ENCODE measurements around the gene SSBP3.

Gene SSBP3

GRCh38 chr1:54392401-54392800 is 13.8 kb downstream of the SSBP3 start:
- TF ChIP-seq FOXP2 (optimal IDR thresholded peaks at IDR 0.05; ENCODE audit: borderline replicate concordance, extremely low read depth, extremely low read length, insufficient read depth) (no peak), TAF1 (IDR thresholded peaks at IDR 0.05; ENCODE audit: borderline replicate concordance, insufficient read depth, low read length) (no peak), REST (IDR thresholded peaks at IDR 0.05; ENCODE audit: insufficient read depth in 1 of 2, low read depth in 2 of 2, low read length in 2 of 2) (no peak), SIN3A (IDR thresholded peaks at IDR 0.05; ENCODE audit: borderline replicate concordance, insufficient read depth, low read length) (no peak), POLR2AphosphoS5 (IDR thresholded peaks at IDR 0.05; ENCODE audit: low read depth, low read length) (no peak)

GRCh38 chr1:54391450-54392209 is 14.6 kb downstream of the SSBP3 start:
- TF ChIP-seq SIN3A (IDR thresholded peaks at IDR 0.05; ENCODE audit: borderline replicate concordance, insufficient read depth, low read length) (no peak), TAF1 (IDR thresholded peaks at IDR 0.05; ENCODE audit: borderline replicate concordance, insufficient read depth, low read length) (no peak), FOXP2 (optimal IDR thresholded peaks at IDR 0.05; ENCODE audit: borderline replicate concordance, extremely low read depth, extremely low read length, insufficient read depth) (no peak), POLR2AphosphoS5 (IDR thresholded peaks at IDR 0.05; ENCODE audit: low read depth, low read length) (no peak), REST (IDR thresholded peaks at IDR 0.05; ENCODE audit: insufficient read depth in 1 of 2, low read depth in 2 of 2, low read length in 2 of 2) (no peak)

GRCh38 chr1:54390655-54391054 is 15.5 kb downstream of the SSBP3 start:
- TF ChIP-seq TAF1 (IDR thresholded peaks at IDR 0.05; ENCODE audit: borderline replicate concordance, insufficient read depth, low read length) (no peak), REST (IDR thresholded peaks at IDR 0.05; ENCODE audit: insufficient read depth in 1 of 2, low read depth in 2 of 2, low read length in 2 of 2) (no peak), POLR2AphosphoS5 (IDR thresholded peaks at IDR 0.05; ENCODE audit: low read depth, low read length) (no peak), FOXP2 (optimal IDR thresholded peaks at IDR 0.05; ENCODE audit: borderline replicate concordance, extremely low read depth, extremely low read length, insufficient read depth) (no peak), SIN3A (IDR thresholded peaks at IDR 0.05; ENCODE audit: borderline replicate concordance, insufficient read depth, low read length) (no peak)

- no peak for TF ChIP-seq FOXP2 (optimal IDR thresholded peaks at IDR 0.05; ENCODE audit: borderline replicate concordance, extremely low read depth, extremely low read length, insufficient read depth)
- no peak for TF ChIP-seq REST (IDR thresholded peaks at IDR 0.05; ENCODE audit: insufficient read depth in 1 of 2, low read depth in 2 of 2, low read length in 2 of 2)
- TF ChIP-seq SIN3A (IDR thresholded peaks at IDR 0.05; ENCODE audit: borderline replicate concordance, insufficient read depth, low read length): no peak
- TF ChIP-seq TAF1 (IDR thresholded peaks at IDR 0.05; ENCODE audit: borderline replicate concordance, insufficient read depth, low read length): no peak
- no peak for TF ChIP-seq POLR2AphosphoS5 (IDR thresholded peaks at IDR 0.05; ENCODE audit: low read depth, low read length)
Measured at GRCh38 chr1:54387419-54387818, 18.8 kb downstream of the SSBP3 start.

All from PFSK-1 (cell line).